HCT116 (cell line): ENCODE measurements around the gene SMARCB1. TPM values are rescaled to one million over a fixed set of nuclear protein-coding genes. Genes with fewer than 3 reads are reported as not detected.

Experiments
- ATAC-seq: fragments of 200-7000 bp; cut with Tn5 transposase; 2 replicates; pipeline ENCODE4 v1.9.1; 2020; ENCODE audit warnings: mild to moderate bottlenecking, moderate library complexity
- BruUV-seq: library from RNA; stranded (reverse); fragments of 400-500 nt; replicated peaks from 2 replicates; lab custom pipeline; 2021; lab: Mats Ljungman, UMichigan
- CTCF ChIA-PET: fragments of 300-600 bp; sonication (Branson Sonifier 250); formaldehyde crosslinking; loops from one replicate; lab custom pipeline; 2021; ENCODE audit warnings: antibody characterized with exemption; lab: Charles Lee
- POLR2A ChIA-PET: fragments of 300-600, 350-600 bp; sonication (Branson Sonifier 250); formaldehyde crosslinking; loops from one replicate; lab custom pipeline; 2021; ENCODE audit warnings: antibody characterized with exemption; lab: Charles Lee
- RAD21 ChIA-PET, 2 experiments: fragments of 300-600 bp; sonication (Branson Sonifier 250); formaldehyde crosslinking; loops; one replicate each; lab custom pipeline; 2023; ENCODE audit warnings: low total read pairs in 2 of 2; ENCODE audit not compliant: uncharacterized antibody in 2 of 2, unreplicated experiment in 2 of 2, low non-redundant PET in 1 of 2; lab: Charles Lee
- DNase-seq: peaks from one replicate; pipeline ENCODE4 v3.0.0-alpha.2; 2010; ENCODE audit warnings: low read depth, low spot score
- H2AFZ ChIP-seq: fragments of 200-600 bp; shearing (Covaris generic), sonication (generic); 2 replicates; pipeline ENCODE4 v1.6.1; 2017; ENCODE audit warnings: low read depth, mixed run types, mixed read lengths, antibody characterized with exemption, low read length; ENCODE audit not compliant: poor library complexity, severe bottlenecking
- H3K27ac ChIP-seq: 2 replicates; pipeline ENCODE4 v1.5.1; 2012; ENCODE audit warnings: low read depth, low read length
- H3K27me3 ChIP-seq: fragments of 200-600 bp; sonication (generic); 2 replicates; pipeline ENCODE4 v1.6.1; 2016; ENCODE audit warnings: mixed run types, low read length, mixed read lengths; ENCODE audit not compliant: insufficient read depth
- H3K36me3 ChIP-seq, 2 experiments: fragments of 200-500 bp in 1 of 2; fragments of 200-600 bp in 1 of 2; sonication (Bioruptor generic) in 1 of 2; sonication (generic) in 1 of 2; 2 replicates each; pipeline versions ENCODE4 v1.5.1 to v1.6.1; 2014 to 2016; ENCODE audit warnings: low read length in 2 of 2, inconsistent platforms in 1 of 2, mixed read lengths in 1 of 2, mixed run types in 1 of 2; ENCODE audit not compliant: insufficient read depth in 2 of 2, control insufficient read depth in 1 of 2
- H3K4me1 ChIP-seq, 2 experiments: fragments of 200-600 bp in 1 of 2; sonication (generic) in 1 of 2; 2 replicates each; pipeline versions ENCODE4 v1.5.1 to v1.6.1; 2012 to 2017; ENCODE audit warnings: low read length in 2 of 2, inconsistent platforms in 1 of 2, mild to moderate bottlenecking in 1 of 2, mixed read lengths in 1 of 2, mixed run types in 1 of 2, moderate library complexity in 1 of 2; ENCODE audit not compliant: insufficient read depth in 2 of 2, control insufficient read depth in 1 of 2
- H3K4me2 ChIP-seq: fragments of 200-600 bp; sonication (generic); 2 replicates; pipeline ENCODE4 v1.6.1; 2017; ENCODE audit warnings: mixed run types, low read length, mixed read lengths
- H3K4me3 ChIP-seq, 2 experiments: fragments of 200-600 bp in 1 of 2; sonication (generic) in 1 of 2; replicated peaks in 1 of 2; 2 replicates each; pipeline ENCODE4 v1.5.1; 2011 to 2016; ENCODE audit warnings: low read length in 2 of 2, control low read depth in 1 of 2, low read depth in 1 of 2, mild to moderate bottlenecking in 1 of 2, mixed read lengths in 1 of 2, mixed run types in 1 of 2
- H3K79me2 ChIP-seq: fragments of 200-600 bp; sonication (generic); 2 replicates; pipeline ENCODE4 v1.6.1; 2017; ENCODE audit warnings: mild to moderate bottlenecking, mixed run types, low read length, moderate library complexity, mixed read lengths; ENCODE audit not compliant: insufficient read depth
- H3K9ac ChIP-seq: fragments of 200-600 bp; sonication (generic); 2 replicates; pipeline ENCODE4 v1.6.1; 2016; ENCODE audit warnings: low read length, mixed read lengths
- H3K9me2 ChIP-seq: fragments of 200-600 bp; sonication (generic), shearing (Covaris generic); 2 replicates; pipeline ENCODE4 v1.6.1; 2017; ENCODE audit warnings: mixed run types, mild to moderate bottlenecking, moderate library complexity; ENCODE audit not compliant: insufficient read depth
- H3K9me3 ChIP-seq, 2 experiments: fragments of 200-500 bp in 1 of 2; fragments of 200-600 bp in 1 of 2; sonication (Bioruptor generic) in 1 of 2; sonication (generic) in 1 of 2; 2 replicates each; pipeline ENCODE4 v1.6.1; 2014 to 2017; ENCODE audit warnings: low read length in 2 of 2, mixed read lengths in 2 of 2, inconsistent platforms in 1 of 2, low read depth in 1 of 2, mild to moderate bottlenecking in 1 of 2, mixed run types in 1 of 2, moderate library complexity in 1 of 2; ENCODE audit not compliant: control insufficient read depth in 1 of 2, insufficient read depth in 1 of 2
- H4K20me1 ChIP-seq: fragments of 200-600 bp; sonication (generic), shearing (Covaris generic); 2 replicates; pipeline ENCODE4 v1.6.1; 2017; ENCODE audit warnings: mixed run types, mild to moderate bottlenecking, moderate library complexity; ENCODE audit not compliant: insufficient read depth
- ATF3 ChIP-seq: IDR thresholded peaks from 2 replicates; pipeline ENCODE4 v1.6.1; 2012
- CEBPB ChIP-seq: IDR thresholded peaks from 2 replicates; pipeline ENCODE4 v1.6.1; 2012; ENCODE audit warnings: low read depth
- EGR1 ChIP-seq: IDR thresholded peaks from 2 replicates; pipeline ENCODE4 v1.6.1; 2012; ENCODE audit warnings: low read depth
- EZH2 ChIP-seq: fragments of 200-600 bp; sonication (generic); IDR thresholded peaks from 2 replicates; pipeline ENCODE4 v1.6.1; 2017; ENCODE audit warnings: antibody characterized with exemption, mixed run types
- EZH2phosphoT487 ChIP-seq: fragments of 200-600 bp; IDR thresholded peaks from 2 replicates; pipeline ENCODE4 v1.6.1; 2018; ENCODE audit warnings: antibody characterized with exemption, borderline replicate concordance
- FOSL1 ChIP-seq: IDR thresholded peaks from 2 replicates; pipeline ENCODE4 v1.6.1; 2012; ENCODE audit warnings: low read depth
- MAX ChIP-seq: IDR thresholded peaks from 2 replicates; pipeline ENCODE4 v1.6.1; 2012
- POLR2A ChIP-seq: IDR thresholded peaks from 2 replicates; pipeline ENCODE4 v1.7.0; 2011; ENCODE audit warnings: borderline replicate concordance; ENCODE audit not compliant: insufficient read depth, insufficient read length; ENCODE audit errors: extremely low read depth
- POLR2AphosphoS5 ChIP-seq: IDR thresholded peaks from 2 replicates; pipeline ENCODE4 v1.6.1; 2011; ENCODE audit warnings: mild to moderate bottlenecking, low read depth, low read length, moderate library complexity
- REST ChIP-seq: IDR thresholded peaks from 2 replicates; pipeline ENCODE4 v1.6.1; 2012; ENCODE audit warnings: low read depth
- SIN3A ChIP-seq: IDR thresholded peaks from 2 replicates; pipeline ENCODE4 v1.6.1; 2012; ENCODE audit warnings: low read depth
- SRF ChIP-seq: IDR thresholded peaks from 2 replicates; pipeline ENCODE4 v1.6.1; 2012; ENCODE audit warnings: low read depth
- TCF7L2 ChIP-seq: IDR thresholded peaks from 2 replicates; pipeline ENCODE4 v1.7.0; 2011; ENCODE audit warnings: borderline replicate concordance, inconsistent platforms; ENCODE audit not compliant: insufficient read depth, insufficient read length; ENCODE audit errors: extremely low read depth
- YY1 ChIP-seq: IDR thresholded peaks from 2 replicates; pipeline ENCODE4 v1.6.1; 2011; ENCODE audit warnings: low read length, low read depth, moderate library complexity, mild to moderate bottlenecking; ENCODE audit not compliant: insufficient replicate concordance; ENCODE audit errors: extremely low read depth
- ZFX ChIP-seq: fragments of 450-650 bp; IDR thresholded peaks from 2 replicates; pipeline ENCODE4 v1.6.1; 2017
- intact Hi-C: fragments of 100-400 bp; cut with micrococcal nuclease; formaldehyde crosslinking; loops from 2 replicates; pipeline ENCODE4 v1.10.0; 2022
- total RNA-seq: library from RNA; stranded (reverse); gene quantifications from one replicate; pipeline ENCODE4 v1.2.1, GENCODE V29; 2021; ENCODE audit not compliant: unreplicated experiment

Gene SMARCB1
- total RNA-seq, 1 experiment from 2014 or later = 101 TPM

DNA sequence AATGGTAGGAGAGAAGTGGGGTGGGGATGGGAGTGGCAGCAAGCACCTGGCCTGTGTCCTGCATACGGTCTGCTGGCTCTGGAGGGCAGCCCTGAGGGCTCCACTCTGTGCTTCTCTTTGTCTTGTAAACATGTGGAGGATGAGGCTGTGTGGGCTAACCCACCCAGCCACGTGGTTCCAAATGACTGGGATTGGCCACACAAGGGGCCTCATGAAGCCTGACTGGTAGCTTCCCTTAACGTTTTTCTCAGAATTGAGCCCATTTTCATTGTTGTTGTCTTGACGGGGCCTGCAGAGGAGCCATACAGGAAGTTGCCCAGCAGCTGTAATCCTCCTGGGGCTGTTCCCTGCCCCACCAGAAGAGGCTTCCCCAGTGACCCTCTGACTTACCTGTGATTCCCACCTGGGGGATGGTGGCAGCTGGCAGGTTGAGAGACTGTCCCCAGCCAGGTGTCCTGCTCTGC lies 34.0 kb downstream of the SMARCB1 start:
- H3K4me1 ChIP-seq = no peaks in the 10 kb centered on the region
- no peak overlapping the region for H3K9ac ChIP-seq
- no peak overlapping the region for H3K4me2 ChIP-seq
- H3K27me3 ChIP-seq = no peaks in the 10 kb centered on the region
- POLR2A ChIA-PET = no interaction called here
- no peaks in the 10 kb centered on the region for H3K79me2 ChIP-seq
- DNase-seq = no peak
- H3K9me3 ChIP-seq = no peaks in the 10 kb centered on the region
- no peaks in the 10 kb centered on the region for H3K9me2 ChIP-seq
- no peak overlapping the region for H2AFZ ChIP-seq
- RAD21 ChIA-PET = no interaction called here
- intact Hi-C loops = no loop called here
- no peak for ATAC-seq
- H4K20me1 ChIP-seq = no peaks in the 10 kb centered on the region
- peaks cover 18 to 29% of the 10 kb centered on the region in 2 experiments; a peak in 3 of 4 replicates for H3K36me3 ChIP-seq
- no peak overlapping the region for H3K4me3 ChIP-seq
- no TSS peak for BruUV-seq
- CTCF ChIA-PET = no interaction called here
- TF ChIP-seq POLR2A = no peak
- H3K27ac ChIP-seq = no peak overlapping the region

DNA sequence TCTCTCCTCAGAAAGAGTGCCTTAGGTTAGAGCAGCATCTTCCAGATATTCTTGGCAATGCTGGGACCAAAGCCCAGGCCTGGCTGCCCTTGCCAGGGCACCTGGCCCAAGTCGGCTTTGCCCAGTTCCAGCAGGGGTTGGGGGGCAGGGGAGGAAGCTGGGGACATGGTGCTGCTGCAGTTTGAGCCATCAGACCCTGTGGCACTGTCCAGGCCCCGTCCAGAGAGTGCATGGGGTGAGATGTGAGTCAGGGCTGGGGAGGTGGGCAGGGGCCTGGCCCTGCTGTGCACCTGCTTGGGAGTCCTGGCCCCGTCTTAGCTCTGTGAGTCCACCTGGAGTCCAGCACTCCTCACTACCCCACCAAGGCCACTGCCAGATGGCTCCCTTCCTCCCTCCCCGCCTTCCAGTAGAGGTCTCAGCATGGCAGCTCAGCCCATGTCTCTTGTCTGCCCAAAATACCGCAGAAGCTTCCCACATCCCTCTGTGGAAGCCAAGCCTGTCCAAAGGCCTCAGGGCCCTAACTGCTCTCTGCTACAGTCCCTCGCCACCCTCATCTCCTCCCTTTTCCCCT lies 35.4 kb downstream of the SMARCB1 start:
- no peaks in the 10 kb centered on the region for H3K9me2 ChIP-seq
- H3K4me2 ChIP-seq = no peak overlapping the region
- H3K79me2 ChIP-seq = no peaks in the 10 kb centered on the region
- no peaks in the 10 kb centered on the region for H3K4me1 ChIP-seq
- no peaks in the 10 kb centered on the region for H3K27me3 ChIP-seq
- RAD21 ChIA-PET = no interaction called here
- CTCF ChIA-PET = interaction anchor here (1.0 kb wide), 1 partner anchor 28 kb away, joined by 3 read pairs; no protein-coding TSS in a partner anchor
- DNase-seq = no peak
- ATAC-seq = no peak
- intact Hi-C loops = no loop called here
- no peak overlapping the region for H3K9ac ChIP-seq
- TF ChIP-seq POLR2A = no peak
- TF ChIP-seq SRF = no peak
- TF ChIP-seq YY1 = no peak
- TF ChIP-seq EGR1 = no peak
- no peak for TF ChIP-seq POLR2AphosphoS5
- no peak for TF ChIP-seq CEBPB
- no peak for TF ChIP-seq EZH2phosphoT487
- no peak for TF ChIP-seq ATF3
- TF ChIP-seq MAX = no peak
- no peak for TF ChIP-seq SIN3A
- TF ChIP-seq TCF7L2 = no peak
- no peak for TF ChIP-seq FOSL1
- no peak for TF ChIP-seq ZFX
- no peak for TF ChIP-seq REST
- TF ChIP-seq EZH2 = no peak
- H3K36me3 ChIP-seq = peaks cover 19 to 33% of the 10 kb centered on the region in 2 experiments; a peak in 3 of 4 replicates
- no TSS peak for BruUV-seq
- no peak overlapping the region for H3K4me3 ChIP-seq
- H4K20me1 ChIP-seq = no peaks in the 10 kb centered on the region
- POLR2A ChIA-PET = no interaction called here
- H3K9me3 ChIP-seq = no peaks in the 10 kb centered on the region
- no peak overlapping the region for H3K27ac ChIP-seq
- no peak overlapping the region for H2AFZ ChIP-seq
